Measurements from ENCODE around the gene KRAS.

The KRAS gene

DNA sequence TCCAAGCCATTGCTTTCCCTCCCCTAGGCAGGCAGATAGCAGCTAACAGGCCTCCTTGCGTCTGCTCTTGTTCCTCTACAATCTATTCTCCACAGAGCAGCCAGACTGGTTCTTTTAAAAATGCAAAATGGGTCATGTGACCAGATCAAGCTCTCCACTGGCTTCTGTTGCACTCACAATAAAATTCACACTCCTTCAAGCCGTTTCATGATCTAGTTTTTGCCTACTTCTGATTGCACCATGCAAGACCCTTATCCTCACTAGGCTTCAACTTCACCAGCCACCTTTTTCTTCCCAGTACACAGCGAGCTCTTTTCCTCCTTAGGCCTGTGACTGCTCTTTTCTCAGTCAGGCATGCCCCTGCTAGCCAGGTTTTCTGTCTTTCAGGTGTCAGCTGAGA is 6.1 kb upstream of the KRAS start:
- H3K4me3 ChIP-seq (ENCODE audit: low read depth, low read length), result no peak overlapping the region

DNA sequence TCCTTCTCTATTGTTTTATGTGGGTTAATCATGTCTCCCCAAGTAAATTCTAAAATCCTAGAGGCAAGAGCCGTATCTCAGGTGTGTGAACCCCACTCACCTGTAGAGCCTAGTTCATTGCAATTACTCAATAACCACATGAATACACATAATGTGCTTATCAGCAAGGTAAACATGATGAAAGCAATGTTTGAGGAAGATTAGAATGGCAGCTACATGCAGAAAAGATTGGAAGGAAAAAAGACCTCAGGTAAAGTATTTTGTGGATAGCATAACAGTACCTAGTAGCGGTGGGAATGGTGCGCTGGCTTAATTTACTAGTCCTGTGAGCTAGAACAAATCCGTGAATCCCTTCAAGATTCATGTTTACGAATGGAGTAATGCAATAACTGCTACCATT is 5.3 kb upstream of the KRAS start:
- no peak overlapping the region for H3K4me3 ChIP-seq (ENCODE audit: low read depth, low read length)

DNA sequence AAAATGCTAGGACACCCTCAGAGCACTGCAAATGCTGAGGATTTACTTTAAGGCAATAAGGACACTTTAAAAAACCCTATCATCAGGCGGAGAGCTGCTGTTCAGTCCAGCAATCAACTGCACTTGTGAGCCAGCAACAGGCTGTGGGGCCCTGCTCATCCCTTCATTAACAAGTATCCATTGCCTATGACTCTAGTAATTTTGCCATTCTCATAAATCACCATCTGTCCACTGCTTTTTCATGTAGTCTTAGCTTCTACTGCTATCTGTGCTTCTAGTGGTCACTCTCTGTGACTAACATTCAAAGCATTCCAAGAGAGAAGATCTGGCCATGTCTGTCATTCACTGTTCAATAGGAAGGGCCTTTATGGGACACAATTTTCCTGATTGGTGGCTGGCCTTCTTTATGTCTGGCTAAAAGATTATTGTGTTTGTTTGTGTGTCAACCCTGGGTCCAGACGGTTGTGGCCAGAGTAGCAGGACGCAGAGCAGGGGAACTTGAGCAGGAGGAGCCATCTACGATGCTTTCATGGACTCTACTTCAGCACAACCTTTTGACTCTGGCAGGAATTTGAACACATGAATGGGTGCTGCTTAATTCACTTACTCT is 3.6 kb upstream of the KRAS start:
- H3K4me3 ChIP-seq (ENCODE audit: low read depth, low read length), result no peak overlapping the region

DNA sequence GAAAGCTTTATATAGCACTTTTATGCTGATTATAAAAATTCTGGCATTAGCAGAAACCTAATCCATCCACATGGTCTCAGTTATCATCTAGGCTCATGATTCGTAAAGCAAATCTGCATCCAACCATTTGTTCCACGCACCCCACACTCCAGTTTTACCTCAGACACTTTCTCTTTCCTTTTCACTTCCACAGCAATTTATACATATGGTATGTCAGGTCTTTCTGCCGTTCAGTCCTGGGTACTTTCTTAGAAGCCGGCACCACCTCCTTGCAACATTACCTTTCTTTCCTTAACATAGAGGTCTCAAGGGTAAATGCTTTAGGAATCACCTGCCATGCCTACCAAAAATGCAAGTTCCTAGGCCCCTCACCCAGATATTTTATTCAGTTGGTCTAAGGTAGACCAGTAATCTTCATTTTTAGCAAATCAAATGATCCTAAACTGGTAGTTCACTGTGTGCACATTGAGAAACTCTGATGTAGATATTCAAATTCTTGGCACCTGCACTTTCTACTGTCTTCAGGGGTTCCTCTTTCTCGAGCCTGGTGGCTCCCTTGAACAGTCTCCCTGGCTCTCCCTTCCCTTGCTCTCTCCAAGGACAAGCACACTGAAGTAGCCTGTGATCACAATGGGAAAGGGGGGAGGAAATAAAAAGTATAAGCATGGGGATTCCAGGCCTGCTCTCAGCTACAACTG is 2.8 kb upstream of the KRAS start:
- no peak overlapping the region for H3K4me3 ChIP-seq (ENCODE audit: low read depth, low read length)

DNA sequence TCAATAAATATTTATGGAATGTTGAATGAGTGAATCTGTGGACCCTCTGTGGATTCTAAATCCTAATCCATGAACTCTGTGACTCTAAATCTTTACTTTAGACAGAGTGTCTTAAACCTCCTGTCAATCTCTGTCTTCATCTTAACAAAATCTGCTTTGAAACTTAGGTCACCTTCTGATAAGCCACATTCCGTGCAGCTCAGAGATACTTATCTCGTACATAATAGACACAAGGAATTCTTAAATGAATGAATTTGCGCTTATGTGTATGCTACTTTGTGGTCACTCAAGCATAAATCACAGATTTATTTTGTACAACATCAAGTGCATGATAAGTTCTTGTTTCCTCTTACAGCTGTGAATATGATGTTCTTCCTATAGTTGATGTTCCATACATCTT is 2.2 kb upstream of the KRAS start:
- H3K4me3 ChIP-seq (ENCODE audit: low read depth, low read length), result no peak overlapping the region

DNA sequence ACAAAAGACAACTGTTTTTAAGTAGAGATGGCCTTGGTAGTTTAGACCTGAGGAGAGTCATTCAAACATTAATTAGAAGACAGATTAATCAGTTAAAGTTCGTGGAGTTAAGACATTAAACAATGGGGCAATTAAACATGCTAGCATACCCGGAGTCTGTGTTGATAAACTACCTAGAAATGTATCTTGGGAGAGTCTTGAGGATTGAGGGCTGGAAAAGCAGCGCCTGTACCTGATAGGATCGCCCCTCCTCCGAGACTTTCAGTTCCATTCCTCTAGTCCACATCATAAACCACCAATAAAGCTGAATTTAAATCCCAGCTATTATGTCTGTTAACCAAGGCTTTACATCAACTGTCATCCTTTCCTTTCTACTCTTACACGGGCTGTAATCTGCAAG is 1.0 kb upstream of the KRAS start:
- H3K4me3 ChIP-seq (ENCODE audit: low read depth, low read length), result peak overlapping the region; percentile 56

DNA sequence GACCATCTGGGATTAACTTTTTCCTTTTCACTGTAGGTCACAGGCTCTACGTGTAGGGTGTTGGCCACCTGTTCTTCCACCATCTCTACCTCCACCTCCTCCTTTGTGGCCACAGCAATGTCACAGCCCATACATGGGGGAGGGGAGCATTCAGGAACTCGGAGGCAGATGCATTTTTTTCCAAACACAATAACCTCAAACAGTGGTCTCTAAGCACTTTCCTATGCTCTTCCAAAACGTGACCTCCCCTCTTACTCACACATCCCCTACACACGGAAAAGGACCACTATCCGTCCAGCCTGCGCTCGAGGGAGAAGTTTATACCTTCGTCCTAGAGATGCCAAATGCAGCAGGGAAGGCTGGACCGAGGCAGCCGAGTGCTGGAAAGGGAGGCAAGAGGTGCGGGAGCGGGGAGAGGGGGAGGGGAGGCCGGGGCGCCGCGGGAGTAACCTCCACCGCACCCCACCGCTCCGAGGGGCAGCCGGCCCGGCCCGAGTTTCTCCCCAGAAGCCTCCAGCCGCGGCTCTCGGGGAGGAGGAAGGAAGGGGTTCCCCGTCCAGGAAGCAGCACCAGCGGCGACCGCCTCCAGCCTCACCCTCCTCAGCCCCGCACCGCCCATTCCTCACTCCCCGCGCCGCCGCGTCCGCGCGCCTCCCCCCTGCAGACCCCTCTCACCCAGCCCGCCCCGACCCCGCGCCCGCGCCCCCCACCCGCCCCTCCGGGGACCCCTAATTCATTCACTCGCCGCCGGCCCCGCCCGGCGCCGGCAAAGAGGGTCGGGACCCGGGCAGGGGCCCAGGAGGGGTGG is 594 bp downstream of the KRAS start:
- peak overlapping the region; percentile 89 for H3K4me3 ChIP-seq (ENCODE audit: low read depth, low read length)

DNA sequence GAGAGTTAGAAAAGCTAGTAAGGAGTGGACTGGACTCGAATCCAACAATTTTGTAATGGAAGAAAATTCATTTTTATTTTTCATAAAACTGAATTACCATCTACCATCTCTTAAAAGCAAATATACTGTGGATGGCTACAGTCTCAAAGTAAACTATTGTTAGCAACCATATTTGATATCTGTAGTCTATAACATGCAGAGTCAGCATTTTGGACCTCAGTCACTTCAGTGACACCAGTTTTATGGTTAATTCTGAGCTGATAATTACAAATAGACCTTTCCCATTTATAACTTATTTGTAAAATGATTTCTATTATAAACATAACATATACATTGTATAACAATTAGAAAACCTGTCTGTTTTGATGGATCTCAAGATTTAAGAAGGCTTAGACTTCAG is 2.0 kb downstream of the KRAS start:
- H3K4me3 ChIP-seq (ENCODE audit: low read depth, low read length), result no peak overlapping the region

DNA sequence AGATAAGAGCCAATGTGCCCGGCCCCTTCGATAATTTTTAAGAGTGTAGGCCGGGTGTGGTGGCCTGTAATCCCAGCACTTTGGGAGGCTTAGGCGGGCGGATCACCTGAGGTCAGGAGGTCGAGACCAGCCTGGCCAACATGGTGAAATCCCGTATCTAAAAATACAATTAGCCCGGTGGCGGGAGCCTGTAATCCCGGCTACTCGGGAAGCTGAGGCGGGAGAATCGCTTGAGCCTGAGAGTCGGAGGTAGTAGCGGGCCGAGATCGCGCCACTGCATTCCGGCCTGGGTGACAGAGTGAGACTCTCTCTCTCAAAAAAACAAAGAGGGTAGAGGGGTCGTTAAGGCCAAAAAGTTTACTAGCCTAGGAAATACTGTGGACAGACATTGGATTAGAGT is 2.6 kb downstream of the KRAS start:
- no peak overlapping the region for H3K4me3 ChIP-seq (ENCODE audit: low read depth, low read length)

DNA sequence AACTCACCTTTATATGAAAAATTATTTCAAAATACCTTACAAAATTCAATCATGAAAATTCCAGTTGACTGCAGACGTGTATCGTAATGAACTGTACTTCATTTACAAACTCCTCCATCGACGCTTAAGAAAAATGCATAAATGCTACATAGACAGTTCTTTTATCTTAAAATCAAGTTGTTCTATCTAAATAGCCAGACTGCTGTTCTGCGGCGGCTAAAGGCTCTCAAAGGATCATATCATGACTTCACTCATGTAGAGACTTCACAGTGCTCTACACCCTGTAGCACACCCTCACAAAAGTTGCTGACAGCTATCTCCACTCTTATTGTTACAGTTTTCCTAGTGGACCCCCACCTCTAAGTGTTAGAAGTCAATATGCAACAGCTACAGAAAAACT is 5.2 kb downstream of the KRAS start:
- no peak overlapping the region for H3K4me3 ChIP-seq (ENCODE audit: low read depth, low read length)

DNA sequence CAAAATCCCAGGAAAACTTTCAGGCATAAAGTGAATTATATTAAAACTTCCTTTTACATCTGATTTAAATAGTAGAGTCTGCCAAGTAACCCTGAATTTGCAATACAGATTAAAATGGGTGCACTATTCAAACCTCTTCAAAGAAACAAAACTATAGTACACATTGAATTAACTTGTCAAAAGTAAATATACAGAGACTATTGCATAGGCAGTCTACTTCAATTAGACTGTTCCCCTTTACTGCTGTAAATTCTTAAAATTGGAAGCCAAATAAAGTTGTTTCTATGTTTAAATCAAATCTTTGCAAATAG is 7.1 kb downstream of the KRAS start:
- H3K4me3 ChIP-seq (ENCODE audit: low read depth, low read length), result no peak overlapping the region

DNA sequence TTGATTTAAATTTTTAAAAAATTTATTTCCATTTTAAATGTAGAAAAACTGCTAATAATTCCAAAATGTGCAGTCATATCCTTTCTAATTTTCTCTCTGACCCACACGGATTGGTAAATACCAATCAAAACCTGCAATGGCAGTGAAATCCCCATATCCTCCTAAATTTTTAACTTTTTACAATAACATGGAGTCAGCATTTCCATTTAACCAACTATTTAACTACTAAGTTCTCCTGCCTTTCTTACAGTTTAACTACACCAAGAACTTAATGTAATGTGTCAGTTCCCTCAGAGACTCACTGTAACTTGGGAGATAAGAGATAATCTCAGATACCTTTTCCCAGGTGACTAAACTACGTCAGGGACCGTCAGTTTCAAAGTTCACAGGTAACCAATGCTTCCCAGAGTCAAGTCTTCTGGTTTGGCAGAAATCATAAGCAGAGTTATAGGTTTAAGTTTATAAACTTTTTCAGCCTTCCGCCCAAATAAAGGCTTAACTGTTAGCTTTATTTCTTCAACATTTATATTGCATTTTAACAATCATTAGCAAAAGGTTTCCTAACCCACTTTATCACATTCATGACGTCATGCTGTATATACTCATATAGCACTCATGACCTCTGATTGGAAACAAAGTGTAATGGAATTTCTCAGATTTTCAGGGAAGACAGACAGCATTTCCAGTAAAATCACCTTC is 7.6 kb downstream of the KRAS start:
- H3K4me3 ChIP-seq (ENCODE audit: low read depth, low read length), result no peak overlapping the region

DNA sequence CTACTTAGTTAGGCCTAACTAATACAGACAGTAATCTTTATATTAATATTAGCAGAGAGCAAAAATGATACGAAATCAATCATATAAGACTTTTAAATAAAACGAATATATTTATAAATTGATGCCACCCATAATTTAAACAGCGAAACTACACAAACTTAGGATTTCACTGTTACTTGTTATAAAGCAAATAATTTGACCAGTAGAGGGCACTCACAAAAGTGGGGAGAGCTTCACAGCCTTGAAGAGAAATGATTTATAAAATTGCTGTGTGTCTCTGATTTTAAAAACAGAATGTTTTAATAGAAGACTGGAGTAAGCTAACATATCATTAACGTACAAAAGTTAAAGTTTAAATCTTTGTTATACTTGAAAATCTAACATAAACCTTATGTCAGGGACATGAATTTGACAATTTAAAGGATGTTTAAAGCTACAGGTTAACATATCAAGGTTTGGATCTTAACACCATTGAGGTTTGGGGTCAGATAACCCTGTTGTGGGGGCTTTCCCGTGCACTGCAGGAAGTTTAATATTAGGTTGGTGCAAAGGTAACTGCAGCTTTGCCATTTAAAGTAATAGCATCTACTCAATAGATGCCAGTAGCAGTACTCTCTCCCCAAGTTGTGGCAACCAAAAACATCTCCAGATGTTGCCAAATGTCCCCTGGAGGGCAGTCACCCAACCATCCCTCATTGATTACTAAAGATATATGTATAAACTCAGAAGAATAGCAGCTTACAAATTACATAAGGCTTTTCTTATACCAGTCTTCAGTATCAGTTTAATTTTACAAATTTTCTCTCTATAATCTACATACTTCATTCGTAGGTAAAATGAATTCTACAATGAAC is 9.3 kb downstream of the KRAS start:
- no peak overlapping the region for H3K4me3 ChIP-seq (ENCODE audit: low read depth, low read length)

DNA sequence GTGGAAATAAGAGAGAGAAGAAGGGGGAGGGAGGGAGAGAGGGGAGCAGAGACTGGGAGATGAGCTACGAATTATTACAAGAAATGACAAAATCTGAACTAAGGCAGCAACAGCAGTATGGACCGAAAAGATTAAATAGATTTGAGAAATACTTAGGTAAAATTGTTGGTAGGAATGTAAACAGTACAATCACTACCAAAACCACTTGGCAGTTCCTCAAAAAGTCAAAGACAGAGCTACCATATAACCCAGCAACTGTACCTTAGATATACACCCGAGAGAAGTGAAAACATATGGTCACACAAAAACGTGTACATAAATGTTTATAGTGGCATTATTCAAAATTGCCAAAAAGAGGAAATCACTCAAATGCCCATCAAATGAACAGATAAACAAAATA is 14.1 kb downstream of the KRAS start:
- no peak overlapping the region for H3K4me3 ChIP-seq (ENCODE audit: low read depth, low read length)

DNA sequence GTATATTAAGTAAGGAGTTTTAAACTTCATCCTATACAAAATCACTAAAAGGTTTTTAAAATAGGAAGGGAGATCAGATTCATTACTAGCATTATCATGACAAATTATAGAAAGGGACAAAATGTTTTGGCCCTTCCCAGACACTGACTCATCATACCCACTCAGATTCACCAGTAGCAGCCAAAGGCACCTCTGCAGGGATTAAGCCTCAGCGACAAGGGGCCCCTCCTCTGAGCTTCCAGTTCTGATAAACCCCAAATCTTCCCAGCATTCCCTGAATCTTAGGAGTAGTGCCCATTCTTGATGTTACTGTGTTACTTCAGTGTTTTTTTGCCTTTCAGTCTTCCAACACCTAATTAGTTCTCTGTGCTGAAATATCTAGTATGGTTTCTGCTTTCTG is 14.5 kb downstream of the KRAS start:
- no peak overlapping the region for H3K4me3 ChIP-seq (ENCODE audit: low read depth, low read length)

DNA sequence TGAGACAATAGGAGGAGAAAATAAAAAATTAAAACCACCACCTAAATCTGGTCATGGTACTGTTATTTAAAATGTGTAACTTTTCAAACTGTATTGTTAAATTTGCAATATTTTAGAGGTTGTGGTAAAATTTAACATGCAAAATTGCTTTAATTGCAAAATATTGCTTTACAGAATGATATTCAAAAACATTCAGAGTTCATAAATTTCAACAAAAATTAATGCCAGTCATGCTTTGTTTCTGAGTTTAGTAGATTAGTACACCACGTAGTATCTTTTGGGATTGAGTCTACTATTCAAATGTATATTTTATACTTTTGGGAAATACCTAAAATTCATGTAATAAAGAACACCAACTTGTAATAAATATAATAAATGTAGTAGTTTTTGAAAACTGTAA is 37.4 kb downstream of the KRAS start:
- H3K4me3 ChIP-seq (ENCODE audit: low read depth, low read length), result no peak overlapping the region

DNA sequence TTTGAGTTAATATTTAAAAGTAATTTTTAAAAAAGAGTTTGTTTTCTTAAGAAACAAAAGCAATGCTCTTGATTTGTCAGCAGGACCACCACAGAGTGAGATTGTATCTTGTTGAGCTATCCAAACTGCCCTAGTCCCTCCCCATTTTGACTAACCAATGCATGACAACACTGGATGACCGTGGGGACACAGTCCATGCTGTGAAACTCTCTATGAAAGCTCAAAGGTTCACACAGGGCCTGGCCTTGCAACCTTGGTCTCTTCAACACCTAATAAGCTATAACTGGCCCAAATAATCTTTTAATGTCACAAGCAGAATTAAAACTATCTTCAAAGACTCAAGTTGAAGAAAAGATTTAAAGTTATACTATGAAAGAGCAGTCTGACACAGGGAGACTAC is 42.2 kb downstream of the KRAS start:
- H3K4me3 ChIP-seq (ENCODE audit: low read depth, low read length), result no peak overlapping the region

DNA sequence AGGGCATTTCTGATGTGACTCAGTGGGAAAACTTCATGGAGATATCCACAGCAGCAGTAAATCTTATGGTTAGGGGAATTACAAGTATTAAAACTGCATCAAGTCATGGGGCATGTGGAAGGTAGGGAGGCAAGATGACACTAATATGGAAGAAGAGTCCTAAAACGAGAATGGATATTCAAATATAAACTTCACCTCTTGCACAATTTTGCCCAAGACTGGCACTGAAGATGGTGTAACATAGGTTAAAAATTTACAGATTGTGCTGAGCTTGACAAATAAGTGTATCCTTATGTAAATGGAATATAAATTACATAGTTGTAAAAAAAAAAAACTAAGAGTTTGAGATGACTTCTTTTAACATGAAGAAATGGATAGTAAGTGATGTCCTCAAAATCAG is 42.9 kb downstream of the KRAS start:
- H3K4me3 ChIP-seq (ENCODE audit: low read depth, low read length), result no peak overlapping the region

DNA sequence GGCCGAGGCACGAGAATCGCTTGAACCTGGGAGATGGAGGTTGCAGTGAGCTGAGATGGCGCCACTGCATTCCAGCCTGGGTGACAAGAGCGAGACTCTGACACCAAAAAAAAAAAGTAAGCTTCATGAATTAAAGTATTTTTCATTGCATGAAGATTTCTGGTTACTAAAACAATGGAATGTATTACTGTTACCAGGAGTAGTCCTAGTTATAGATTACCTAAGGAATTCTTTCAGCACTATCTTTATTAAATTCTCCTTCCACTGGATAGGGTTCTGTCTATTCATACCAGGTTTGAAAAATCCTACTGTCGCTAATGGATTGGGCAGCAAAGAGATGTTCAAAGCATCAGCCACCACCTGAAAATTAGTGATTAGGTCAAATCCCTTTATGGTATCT is 43.3 kb downstream of the KRAS start:
- H3K4me3 ChIP-seq (ENCODE audit: low read depth, low read length), result no peak overlapping the region

DNA sequence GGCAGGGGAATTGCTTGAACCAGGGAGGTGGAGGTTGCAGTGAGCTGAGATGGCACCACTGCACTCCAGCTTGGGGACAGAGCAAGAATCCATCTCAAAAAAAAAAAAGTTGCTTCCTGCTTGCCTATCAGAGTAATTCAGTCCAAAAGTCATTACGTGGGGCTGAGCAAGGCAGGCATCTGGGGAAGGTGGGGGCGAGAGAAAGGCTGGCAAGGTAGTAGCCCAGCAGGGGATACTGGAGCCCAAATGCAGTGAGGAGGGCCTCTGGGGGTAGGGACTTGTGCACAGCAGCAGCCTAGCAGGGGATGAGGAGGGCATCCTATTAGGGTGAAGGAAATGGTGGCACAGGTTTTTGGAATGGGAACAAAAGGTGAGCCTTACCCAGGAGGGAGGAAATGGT is 48.6 kb downstream of the KRAS start:
- H3K4me3 ChIP-seq (ENCODE audit: low read depth, low read length), result no peak overlapping the region

DNA sequence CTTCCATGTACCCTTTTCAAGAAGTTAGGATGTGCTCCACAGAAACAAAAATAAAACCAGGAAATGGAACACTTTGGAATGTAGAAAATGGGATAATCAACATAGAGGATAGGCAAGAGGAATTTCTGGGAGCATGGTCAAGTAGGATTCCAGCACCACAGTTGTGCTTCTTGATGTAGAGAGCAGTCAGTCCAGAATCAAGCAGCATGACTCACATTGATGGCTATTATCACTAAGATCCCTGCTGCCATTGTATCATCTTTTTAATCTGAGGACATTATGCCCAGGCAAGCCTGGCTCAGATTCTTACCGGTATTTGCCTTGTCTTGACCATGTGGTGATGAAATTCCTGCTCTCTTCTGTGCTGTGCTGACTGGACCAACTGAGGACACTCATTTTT is 50.0 kb downstream of the KRAS start:
- no peak overlapping the region for H3K4me3 ChIP-seq (ENCODE audit: low read depth, low read length)

Measured in iPS-11a (cell line).